Astrocyte of the spinal cord (primary cell): Measurements from ENCODE around the gene TPBGL.
A peak's percentile ranks its signal among the peaks of the same experiment; 100 is the strongest.

Experiments
- DNase-seq: peaks from one replicate; pipeline ENCODE4 v3.0.0; 2011; ENCODE audit warnings: low read depth, low spot score
- H3K4me3 ChIP-seq: 2 replicates; pipeline ENCODE4 v1.5.1; 2011; ENCODE audit warnings: low read depth, mild to moderate bottlenecking, low read length, moderate library complexity
- in situ Hi-C: cut with HindIII; loops from 2 replicates; pipeline ENCODE4 v1.10.0; 2017; ENCODE audit warnings: low sequenced_read_pairs
- TF ChIP-seq, protein P1 (sequence below): IDR thresholded peaks from 2 replicates; pipeline ENCODE4 v1.5.1; 2012; ENCODE audit warnings: low read depth, mild to moderate bottlenecking, low read length, inconsistent platforms

TPBGL gene

DNA sequence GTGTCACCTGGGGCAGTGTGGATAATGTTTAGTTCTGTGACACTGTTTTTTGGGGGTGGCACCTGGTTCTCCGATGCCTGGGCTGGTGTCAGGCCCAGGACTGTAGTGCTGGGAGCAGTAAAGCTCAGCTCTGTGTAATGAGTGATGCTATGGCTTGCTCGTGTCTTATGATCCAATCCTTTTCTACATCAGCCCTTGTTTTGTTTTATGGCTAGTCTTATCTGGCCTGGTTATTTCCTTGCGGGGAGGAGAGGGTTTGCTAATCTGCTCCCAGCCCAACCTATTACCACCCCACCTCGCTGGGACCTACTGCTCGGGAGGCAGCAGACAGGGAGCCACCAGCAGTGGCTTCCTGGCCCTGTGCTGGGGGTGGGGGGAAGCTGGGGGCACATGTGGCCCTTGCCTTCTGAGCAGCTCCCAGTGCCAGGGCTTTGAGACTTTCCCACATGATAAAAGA lies 35.0 kb upstream of the TPBGL start:
- in situ Hi-C loops = no loop called here
- DNase-seq = no peak
- no peak overlapping the region for H3K4me3 ChIP-seq
- TF ChIP-seq, protein P1, sequence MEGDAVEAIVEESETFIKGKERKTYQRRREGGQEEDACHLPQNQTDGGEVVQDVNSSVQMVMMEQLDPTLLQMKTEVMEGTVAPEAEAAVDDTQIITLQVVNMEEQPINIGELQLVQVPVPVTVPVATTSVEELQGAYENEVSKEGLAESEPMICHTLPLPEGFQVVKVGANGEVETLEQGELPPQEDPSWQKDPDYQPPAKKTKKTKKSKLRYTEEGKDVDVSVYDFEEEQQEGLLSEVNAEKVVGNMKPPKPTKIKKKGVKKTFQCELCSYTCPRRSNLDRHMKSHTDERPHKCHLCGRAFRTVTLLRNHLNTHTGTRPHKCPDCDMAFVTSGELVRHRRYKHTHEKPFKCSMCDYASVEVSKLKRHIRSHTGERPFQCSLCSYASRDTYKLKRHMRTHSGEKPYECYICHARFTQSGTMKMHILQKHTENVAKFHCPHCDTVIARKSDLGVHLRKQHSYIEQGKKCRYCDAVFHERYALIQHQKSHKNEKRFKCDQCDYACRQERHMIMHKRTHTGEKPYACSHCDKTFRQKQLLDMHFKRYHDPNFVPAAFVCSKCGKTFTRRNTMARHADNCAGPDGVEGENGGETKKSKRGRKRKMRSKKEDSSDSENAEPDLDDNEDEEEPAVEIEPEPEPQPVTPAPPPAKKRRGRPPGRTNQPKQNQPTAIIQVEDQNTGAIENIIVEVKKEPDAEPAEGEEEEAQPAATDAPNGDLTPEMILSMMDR = no peak

DNA sequence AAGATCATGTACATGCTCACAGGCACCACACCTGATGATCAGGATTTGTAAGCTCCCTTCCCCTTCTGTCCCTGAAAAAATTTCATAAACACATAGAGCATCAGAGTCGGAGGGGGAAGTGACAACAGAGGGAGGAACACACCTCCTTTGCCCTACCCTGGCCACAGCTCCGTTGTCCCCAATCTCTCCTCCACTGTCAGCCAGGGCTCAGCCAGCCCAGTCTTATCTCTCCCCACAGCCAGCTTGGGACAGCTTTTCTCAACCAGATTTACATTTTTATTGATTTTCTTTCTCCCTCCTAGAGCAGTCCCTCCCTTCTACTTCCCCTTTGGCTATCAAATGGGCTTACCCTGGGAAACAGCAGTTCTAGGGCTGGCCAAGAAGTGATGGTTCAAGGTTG lies 32.1 kb upstream of the TPBGL start:
- DNase-seq = no peak
- in situ Hi-C loops = no loop called here
- H3K4me3 ChIP-seq = no peak overlapping the region
- TF ChIP-seq, protein P1 = no peak

DNA sequence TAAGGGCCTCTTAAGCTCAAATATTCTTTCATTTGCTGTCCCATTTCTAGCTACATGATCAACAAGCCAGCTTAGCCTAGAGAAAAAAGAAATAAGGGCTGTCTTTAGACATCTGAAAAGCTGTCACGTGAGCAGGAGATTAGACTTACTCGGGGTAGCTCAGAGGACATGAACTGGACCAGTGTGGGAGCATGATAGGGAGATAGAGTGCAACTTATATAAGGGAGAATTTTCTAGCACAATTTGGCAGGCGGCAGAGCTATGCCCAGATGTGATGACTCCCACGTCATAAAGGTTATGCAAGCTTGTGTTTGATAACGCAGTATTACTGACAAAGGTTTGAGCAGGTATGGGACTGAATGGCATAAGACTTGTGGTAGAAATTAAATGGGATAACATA lies 28.2 kb upstream of the TPBGL start:
- in situ Hi-C loops = no loop called here
- H3K4me3 ChIP-seq = no peak overlapping the region

DNA sequence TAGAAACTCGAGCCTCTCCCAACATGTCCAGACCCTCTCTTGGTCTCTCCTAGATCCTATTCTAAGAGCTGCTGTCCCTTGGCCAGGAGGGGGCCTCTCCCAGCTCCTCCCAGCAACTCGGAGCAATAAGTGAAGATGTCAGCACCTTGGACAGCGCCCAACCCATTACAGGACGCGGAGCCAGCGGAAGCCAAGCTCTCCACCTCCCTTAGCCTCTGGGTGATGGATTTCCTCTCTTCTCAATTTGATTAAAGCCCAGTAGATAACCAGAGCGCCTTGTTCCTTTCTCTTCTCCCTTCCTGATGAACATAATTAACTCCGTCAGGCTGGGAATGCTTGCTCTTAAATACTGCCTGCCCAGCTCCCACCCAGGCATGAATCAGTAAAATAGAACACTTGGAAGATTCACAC lies 26.2 kb upstream of the TPBGL start:
- no peak overlapping the region for H3K4me3 ChIP-seq
- in situ Hi-C loops = no loop called here
- TF ChIP-seq, protein P1 = peak; percentile 49
- peak; percentile 78 for DNase-seq

More for the DNA sequence above, 28.2 kb upstream of the TPBGL start:
- TF ChIP-seq, protein P1 = no peak
- DNase-seq = no peak

DNA sequence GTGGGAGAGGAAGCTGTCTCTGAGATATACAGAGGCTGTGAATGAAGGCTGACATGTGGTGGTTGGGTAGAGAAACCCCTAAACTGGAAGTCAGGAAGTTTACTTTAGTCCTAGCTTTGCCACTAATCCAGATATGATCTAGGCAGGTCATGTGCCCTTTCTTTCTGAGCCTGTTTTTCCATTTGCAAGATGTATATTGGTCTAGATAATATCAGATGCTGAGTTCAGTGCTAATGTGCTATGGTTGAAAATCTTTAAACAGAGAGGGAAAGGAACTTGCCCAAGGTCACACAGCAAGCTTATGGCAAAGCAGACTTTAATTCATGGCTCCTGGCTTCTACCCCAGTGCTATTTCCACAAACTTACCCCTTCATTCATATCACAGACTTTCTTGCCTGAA lies 25.7 kb upstream of the TPBGL start:
- TF ChIP-seq, protein P1 = no peak
- H3K4me3 ChIP-seq = no peak overlapping the region
- in situ Hi-C loops = no loop called here
- no peak for DNase-seq

DNA sequence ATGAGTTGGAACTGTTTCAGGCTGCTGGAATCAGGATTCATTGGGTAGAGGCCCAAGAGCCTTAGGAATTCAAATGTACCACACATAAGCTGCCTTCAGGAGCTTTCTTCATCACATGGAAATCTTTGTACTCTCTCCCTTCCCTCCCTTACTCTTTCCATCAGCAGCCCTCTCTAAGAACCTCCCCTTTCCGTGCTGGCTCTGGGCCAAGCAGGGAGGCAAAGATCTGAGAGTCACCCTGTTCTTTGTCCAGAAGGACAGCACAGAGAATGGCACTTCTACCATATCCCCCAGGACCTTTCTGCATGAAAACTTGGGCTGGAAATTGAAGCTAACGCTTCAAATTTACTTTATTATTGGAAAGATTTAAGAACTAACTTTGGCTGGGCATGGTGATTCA lies 20.7 kb upstream of the TPBGL start:
- DNase-seq = no peak
- H3K4me3 ChIP-seq = no peak overlapping the region
- TF ChIP-seq, protein P1 = no peak
- in situ Hi-C loops = no loop called here

DNA sequence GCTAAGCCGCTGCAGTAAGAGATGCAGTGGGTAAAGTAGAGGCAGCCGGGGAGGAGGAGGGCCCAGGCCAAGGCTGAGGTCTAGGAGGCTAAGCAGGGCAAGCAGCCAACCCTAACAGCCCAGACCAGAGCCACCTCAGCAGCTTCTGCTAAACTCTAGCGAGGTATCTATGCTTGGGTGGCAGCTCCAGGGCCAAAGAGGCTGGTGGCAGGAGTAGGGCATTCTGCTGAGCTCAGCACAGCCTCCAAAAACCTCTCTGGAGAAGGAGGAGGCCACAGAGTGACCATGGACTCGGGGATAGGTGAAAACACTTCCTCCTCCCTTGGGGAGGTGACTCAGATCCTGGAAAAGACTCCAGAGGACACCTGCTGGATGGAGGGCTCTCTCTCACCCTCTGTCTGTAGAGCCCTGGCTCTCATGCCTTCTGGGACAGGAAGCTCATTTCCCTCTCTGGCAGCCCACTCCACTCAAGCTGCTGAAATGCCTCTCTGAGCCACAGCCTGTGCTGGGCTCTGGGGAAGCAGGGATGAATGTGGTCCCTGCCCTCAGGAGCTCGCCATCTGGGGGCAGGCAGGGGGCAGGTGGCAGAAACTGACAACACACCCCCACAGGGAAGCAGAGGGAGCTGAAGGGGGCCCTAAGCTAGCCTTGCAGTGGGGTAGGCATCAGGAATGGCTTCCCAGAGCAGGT lies 16.5 kb upstream of the TPBGL start:
- TF ChIP-seq, protein P1 = no peak
- no peak for DNase-seq
- in situ Hi-C loops = no loop called here
- no peak overlapping the region for H3K4me3 ChIP-seq
